Stimulated activated CD4-positive, alpha-beta T cell treated with anti-CD3 and anti-CD28 coated beads, Interleukin-4, amount 100 ng/mL, for 24 hours (primary cell): ENCODE measurements around the gene PREX1.
"Not testable (repeated sequence)": the region's sequence is repeated elsewhere in the genome, so short reads cannot be mapped to it uniquely, and the experiment has no call there.

ENCODE experiments used
- DNase-seq: peaks from one replicate; pipeline ENCODE4 v3.0.0-alpha.2; 2020

Gene PREX1

DNA sequence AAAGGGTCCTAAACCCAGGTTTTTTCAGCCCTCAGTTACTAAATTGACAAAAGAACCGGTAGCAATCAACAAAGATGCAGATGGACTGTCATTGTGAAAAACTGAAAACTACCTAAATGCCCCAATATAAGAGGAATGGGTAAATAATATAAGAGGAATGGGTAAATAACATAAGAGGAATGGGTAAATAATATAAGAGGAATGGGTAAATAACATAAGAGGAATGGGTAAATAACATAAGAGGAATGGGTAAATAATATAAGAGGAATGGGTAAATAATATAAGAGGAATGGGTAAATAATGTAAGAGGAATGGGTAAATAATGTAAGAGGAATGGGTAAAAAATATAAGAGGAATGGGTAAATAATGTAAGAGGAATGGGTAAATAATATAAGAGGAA, 15.7 kb downstream of the PREX1 start:
- DNase-seq = not testable (repeated sequence)

DNA sequence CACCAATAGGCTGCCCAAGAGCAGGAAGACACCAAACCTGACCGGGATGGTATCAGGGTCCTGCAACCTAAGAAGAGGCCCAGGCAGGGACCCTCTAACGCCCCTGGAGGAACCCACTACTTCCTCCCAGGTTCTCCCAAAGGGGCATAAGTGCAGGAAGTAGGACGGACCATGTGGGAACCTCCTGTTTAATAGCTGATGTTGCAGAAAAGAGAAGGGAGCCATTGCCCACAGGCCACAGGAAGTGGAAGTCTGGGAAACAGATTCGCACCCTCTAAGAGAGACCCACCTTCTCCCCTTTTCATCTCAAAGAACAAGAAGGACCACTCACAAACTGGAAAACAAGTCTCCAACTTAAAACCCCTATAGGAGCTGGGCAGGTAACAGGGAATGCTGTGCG, 18.1 kb downstream of the PREX1 start:
- DNase-seq = no peak

DNA sequence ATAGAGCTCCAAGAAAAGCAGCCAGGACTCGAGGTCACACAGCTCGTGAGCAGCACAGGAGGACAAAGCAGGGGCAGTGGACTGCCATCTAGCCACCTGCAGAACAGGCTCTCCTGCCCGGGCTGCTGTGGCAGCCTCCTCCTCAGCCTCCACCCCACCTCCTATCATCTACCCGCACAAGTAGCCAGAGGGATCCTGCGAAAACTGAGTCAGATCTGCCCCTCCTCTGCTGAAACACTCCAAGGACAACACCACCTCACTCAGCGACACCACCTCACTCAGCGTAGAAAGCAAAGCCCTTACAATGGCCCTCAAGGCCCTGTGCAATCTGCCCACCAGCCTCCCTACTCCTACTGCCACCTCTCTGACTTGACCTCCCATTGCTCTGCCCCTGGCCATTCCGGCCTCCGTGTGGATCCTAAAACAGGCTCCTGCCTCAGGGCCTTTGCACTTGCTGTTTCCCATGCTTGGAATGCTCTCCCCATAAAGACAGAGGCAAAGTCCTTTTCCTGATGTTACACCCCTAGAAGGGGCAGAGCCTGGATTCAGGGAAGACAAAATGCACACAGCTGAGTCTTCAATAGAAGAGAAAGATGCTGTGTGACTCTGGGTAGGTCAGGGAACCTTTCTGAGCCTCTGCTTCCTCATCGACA, 19.3 kb downstream of the PREX1 start:
- DNase-seq = no peak

DNA sequence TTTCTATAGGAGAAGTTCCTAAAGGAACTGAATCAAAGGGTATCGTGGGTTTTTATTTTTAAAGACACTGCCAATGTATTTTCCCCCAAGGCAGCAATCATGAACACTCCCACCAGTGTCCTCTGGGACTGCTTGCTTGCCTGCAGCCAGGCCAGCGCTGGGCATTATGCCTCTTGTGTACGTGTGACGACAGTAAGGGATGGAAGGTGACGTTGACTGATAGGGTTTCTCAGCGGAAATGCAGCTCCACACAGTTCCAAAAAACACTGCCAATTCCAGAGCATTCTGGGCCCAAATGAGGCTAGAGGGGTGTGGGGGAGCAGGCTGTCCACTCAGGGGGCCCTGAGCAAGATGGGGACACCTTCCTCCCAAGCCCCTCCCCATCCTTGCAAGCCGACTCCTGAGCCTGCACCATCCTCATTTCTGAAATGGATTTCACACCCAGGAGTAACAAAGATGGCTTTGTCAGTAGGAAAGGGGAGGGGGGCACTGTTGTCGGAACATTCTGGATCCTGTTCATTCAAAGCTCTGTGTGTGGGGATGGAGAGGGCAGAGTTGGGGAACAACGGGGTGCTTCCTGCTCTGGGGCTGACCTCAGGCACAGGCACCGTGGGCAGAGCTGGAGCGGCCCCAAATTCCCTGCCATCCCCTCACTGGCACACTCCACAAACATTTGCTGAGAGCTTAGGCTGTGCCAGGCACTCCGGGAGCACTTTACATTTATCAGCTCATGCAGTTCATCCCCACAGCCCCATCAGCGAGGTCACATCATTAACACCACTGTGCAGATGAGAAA, 20.0 kb downstream of the PREX1 start:
- DNase-seq = no peak

DNA sequence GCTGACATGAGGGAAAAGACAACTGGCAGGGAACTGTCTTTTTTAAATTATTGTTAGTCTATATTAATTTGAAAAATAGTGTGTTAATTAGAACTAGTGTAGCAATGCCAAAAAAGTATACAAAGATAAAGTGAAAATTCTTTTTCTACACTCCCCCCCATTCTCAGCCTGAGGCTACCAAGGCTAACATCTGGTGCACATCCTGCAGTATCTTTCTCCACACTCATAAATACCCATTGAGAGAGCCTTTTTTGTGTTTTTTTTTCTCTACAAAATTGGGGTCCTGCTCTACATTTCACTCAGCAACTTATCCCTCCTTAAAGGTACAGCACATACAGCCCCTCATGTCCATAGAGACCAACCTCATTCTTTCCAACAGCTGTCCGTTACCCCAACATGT, 20.7 kb downstream of the PREX1 start:
- DNase-seq = no peak

DNA sequence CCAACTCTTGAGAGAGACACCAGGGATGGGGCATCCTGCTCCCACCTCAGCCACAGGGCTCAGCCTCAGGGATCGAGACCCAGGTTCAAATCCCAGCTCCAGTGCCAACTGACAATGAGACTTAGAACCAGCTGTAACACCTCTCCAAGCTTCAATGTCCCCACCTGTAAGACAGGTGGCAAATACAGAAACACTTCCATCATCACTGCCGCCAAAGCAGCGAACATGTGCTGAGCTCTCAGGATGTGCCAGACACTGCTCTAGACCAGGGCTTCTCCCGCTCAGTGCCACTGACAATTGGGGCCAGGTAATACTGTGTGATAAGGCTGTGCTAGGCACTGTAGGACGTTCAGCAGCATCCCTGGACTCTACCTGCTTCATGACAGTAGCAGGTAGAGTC, 22.1 kb downstream of the PREX1 start:
- DNase-seq = no peak

DNA sequence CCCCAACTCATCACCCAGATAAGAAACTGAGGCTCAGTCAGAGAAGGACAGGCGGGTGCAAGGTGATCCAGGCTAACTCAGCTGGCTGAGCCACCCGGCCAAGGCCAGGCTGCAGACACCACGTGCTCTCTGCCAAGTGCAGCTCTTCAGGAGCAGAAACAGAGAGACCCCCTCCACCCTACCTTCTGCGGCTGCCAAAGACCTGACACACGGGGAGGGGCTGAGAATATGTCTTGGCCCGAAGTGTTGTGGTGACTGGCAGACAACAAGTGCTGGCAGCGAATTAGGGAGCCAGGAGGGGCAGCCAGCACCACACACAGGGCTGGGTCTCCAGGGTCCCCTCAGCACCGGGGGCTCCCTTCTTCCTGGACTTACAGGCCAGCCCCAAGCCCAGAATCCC, 22.5 kb downstream of the PREX1 start:
- no peak for DNase-seq

DNA sequence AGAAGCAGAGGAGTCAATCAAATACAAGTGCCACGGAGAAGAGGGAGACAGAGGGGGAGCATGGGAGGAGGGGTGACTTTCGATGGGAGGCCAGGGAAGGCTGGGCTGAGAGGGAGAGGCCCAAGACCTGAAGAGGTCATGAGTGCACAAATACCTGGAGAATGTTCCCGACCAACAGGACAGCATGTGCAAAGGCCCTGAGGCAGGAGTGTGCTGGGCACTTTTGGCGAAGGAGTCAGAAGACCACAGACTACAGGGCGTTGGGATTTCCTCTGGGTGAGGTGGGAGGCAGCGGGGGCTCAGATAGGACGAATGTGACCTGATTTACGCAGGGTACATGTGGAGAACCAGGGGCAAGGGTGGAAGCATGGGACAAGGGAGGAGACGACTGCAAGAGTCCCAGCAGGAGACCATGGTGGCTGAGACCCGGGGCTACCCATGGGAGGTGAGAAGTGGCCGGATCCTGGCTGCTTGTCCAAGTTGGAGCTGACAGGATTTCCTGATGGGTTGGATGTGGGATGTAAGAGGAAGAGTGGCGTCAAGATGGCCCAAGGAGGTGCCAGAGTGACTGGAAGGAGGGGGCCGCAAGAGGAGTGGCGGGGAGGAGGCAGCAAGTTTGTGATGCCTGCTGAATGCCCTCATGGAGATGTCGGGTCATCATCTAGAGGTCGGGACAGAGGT, 23.4 kb downstream of the PREX1 start:
- no peak for DNase-seq

DNA sequence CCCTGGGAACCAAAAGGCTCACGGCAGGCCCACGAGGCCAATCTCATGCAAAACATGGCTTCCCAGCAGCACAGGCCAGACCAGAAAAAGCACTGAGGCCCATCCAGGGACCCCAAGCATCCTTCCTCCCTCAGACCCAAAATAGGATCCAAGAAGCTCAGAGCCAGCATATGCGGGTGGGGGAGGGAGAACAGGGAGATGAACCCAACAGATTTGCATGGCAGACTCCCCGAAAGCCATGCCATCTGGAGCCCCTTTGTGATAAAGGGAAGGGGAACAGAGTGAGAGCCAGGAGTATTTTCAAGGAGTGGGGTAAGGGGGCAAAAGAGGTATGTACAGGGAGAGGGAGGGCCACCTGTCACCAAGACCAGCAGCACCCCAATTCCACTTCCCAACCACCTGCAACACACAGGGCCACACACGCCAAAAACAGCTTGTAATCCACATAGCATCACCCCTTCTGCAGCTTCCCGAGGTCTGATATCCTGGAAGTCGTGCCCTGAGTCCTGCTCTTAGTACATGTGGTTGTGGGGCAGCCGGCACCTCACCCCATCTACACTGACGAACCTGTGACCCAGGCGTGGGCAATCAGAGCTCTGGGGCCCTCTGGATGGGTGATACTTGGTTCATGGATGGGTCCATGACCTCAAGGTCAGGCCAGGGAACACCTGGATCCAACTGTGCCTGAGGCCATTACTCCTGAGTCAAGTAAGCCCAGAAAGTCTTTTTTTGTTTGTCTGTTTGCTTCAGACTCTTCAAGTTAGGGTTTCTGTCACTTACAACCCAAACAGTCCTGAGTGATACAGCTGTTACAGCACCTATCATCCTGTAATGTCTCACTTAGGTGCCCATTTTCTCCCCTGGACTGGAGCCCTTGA, 24.4 kb downstream of the PREX1 start:
- no peak for DNase-seq

DNA sequence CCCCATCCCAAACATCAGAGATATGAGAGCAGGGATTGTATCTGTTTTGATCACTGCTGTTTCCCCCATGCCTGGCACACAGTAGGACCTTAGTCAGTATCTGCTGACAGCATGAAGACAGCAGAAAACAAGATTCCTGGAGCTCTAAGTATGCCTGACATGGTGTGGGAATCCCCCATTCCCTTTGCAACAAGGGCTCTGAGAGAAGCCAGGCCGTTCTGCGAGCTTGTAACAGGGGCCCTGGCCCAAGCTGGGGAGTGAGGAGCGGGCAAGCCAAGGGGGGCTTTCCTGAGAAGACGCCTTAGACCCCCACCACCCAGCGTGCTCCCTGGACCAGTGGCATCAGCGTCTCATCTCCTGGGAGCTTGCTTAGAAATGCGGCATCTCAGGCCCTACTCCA, 25.2 kb downstream of the PREX1 start:
- no peak for DNase-seq

DNA sequence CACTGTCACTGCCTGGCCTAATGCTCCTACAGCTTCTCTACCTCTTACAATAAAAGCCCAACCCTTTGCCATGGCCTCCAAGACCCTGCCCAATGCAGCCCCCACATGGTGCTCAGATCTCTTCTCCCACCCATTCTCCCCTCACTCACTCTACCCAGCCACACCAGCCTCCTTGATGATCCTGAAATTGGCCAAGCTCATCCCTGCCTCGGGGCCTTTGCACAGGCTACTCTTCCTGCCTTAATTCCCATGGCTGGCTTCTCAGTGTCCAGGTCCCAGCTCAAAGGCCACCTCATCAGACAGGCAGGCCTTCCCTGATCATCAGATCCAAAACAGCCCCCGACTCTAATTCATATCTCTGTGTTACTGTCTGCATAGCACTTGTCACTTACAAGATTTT, 25.6 kb downstream of the PREX1 start:
- DNase-seq = no peak

DNA sequence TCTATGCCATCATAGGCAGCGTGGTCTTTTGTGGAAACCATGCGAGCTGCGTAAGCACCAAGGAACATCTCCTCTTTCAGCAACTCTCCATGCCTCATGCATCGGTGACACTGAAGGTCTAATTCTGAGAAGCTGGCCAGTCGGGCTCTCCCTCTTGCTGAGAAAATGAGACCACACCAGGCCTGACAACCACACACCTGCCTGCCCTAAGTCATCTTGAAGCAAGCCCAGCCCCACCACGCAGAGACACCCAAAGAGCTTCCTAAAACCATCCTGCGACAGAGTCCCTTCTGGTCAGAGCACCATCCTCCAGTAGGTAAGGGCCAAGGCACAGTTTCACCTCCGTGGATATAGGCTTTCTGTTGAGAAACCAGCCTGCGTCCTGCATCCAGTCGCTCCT, 26.6 kb downstream of the PREX1 start:
- DNase-seq = no peak

DNA sequence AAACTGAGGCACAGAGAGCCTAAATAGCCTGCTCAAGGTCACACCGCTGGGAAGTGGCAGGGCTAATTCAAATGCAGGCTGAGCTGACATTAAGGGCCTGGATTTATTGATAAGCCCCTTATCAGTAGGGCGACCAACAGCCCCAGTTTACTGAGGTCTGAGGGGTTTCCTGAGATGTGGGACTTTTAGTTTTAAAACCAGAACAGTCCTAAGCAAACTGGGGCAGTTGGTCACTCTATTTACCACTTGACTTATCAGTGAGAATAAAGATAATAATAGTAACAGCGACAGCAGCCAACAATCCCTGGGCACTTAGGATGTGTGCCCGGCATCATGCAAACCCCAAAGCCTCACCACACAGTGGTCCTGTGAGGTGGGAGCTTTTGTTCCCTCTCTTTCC, 27.6 kb downstream of the PREX1 start:
- no peak for DNase-seq

DNA sequence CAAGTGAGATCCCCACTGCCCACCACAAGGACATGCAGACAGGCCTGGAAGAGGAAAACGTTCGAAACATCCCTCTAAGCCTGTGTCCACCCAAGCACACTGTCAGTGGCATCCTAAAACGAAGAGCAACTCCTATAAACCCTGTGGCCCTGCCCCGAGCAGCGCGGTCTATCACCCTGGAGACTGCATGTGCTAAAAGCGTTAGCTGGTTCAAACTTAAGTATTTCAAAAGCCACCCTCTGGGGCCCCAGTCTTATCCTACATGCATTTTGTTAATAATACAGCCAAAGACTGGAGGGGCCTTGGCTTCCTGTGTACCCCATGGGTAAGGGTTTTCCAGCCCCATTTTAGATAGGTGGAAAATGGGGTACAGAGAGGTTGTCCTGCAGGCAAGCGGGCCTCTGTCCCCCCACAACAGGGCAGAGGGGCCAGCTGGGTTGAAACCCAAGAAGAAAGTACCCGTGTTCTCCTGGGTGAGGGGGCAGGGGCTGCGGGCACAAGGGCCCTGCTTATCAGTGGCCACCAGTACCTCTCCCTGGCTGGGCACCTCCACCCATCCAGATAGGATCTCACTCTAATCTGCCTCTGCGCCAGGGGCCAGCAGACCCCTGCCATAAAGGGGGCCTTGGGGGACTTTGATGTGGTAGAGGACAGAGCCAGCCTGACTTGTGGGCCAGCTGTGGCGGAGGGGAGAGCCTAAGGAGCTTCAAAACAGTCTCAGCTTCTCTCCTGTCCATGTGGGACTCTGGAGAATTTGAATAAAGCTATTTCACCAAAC, 28.3 kb downstream of the PREX1 start:
- no peak for DNase-seq

DNA sequence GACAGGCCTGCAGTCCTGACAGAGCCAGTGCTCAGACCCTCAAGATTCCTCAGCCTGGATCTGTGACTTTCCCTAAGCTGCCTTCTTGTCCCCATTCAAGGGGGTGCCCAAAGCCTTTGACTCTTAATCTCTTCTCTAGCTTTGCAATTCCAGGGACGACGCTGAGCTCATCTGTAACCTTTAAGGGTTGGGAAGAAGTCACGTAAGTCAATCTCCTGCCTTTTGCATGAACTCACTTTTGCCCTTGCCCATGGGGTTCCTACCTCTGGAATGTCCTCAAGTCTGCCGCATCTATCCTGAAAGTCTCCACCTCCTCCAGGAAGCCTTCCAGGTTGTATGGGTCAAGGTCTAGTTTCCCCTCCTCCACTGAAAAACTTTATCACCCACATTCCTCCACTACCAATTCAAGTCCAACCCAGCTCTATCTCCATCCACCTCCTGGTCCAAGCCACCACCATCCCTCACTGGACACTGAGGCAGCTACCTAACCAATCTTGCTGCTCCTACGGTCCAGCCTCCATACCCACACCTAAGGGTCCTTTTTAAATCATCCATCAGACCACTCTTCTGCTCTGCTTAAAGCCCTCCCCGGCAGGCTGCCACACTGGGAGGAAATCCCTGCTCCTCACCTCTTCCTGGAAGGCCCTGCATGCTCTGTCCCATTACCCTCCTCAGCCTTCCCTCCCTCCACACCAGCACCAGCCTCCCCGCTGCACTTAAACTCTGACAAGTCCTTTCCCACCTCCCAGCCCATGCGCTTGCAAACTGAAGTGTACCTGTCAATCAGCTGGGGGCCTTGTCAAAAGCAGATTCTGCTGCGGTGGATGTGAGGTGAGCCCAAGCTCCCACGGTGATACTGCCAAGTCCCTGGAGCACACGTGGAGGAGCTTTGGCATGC, 29.7 kb downstream of the PREX1 start:
- no peak for DNase-seq

DNA sequence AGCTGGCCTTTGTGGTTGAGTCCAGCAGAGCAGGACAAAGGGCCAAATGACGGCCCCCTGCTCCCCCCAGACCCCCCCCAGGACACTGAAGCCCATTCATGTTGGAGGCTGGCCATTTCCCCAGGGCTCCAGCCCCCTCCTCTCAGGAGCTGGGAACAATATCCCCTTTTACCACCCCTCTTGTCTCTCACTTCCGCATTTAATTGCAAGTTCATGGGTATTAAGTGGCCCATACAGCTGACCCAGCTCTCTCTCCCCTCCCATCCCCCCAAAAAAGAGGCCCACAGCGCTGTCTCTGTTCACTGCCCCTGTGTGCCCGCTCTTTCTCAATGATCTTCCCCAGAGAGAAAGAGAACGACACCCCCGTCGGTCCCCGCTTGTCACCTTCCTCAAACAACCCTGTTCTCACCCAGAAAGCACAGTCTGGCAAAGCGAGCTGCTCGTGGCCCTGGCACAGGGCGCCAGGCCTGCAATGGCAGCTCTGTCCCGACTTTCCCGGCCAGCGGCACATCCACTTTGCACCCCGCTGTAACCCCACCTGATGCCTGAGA, 30.4 kb downstream of the PREX1 start:
- DNase-seq = no peak

DNA sequence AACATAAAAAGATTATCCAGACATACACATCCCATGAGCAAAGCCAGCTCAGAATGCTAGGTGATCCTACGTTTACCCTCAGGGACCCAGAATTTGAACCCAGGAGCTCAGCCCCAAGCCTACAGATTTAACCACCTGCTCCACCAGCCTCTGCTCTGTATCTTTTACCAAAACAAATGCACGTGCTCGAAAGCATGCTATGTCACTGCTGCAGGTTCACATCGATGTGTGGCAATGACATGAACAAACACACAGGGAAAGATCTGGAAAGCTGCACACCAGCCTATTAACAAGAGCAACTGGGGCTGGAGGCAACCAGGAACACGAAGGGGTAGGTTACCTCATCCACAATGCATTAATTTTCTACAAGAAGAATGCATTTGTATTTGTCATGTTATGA, 32.1 kb downstream of the PREX1 start:
- DNase-seq = no peak

DNA sequence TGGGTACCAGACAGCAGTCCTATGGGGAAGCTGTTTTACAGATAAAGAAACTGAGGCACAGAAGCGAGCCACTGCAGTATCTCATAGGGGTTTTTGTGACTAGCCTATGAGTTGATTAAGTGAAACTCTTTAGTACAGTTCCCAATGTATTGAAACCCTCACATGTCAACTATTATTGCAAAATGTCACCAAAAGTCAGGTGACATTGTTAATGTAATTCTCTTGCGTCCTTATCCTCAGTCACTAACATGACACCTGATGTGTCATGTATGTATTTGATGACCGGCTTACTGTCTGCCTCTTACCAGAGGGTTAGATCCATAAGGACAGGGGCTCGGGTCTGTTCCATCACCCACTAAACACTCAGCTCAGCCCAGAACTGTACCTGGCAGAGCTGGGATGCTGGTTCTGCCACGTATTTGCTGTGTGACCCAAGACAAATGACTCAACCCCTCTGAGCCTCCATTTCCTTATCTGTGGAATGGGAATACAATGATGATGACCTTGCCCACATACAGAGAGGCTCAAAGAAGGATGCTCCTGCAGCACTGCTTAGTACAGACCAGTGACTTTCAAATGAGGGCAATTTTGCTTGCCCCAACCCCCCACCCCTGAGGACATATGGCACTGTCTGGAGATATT, 32.9 kb downstream of the PREX1 start:
- DNase-seq = no peak

DNA sequence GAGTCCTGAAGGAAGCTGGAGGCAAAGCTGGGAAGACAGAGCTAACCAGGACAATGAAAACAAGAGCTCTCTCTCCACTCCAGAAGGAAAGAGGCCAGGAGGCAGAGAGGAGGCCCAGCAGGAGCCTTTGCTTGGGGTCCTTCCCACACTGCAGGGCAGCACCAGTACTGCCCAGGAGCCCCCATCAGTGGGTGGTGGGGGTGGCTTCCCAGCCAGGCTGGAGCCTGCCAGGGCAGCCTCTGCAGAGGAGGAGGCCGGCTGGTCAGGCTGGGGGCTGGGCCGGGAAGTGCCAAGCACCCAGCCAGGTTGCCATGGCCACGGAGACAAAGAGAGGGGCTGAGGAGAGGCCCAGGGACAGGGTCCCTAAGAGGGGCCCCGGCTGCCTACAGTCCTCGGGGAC, 33.4 kb downstream of the PREX1 start:
- no peak for DNase-seq

DNA sequence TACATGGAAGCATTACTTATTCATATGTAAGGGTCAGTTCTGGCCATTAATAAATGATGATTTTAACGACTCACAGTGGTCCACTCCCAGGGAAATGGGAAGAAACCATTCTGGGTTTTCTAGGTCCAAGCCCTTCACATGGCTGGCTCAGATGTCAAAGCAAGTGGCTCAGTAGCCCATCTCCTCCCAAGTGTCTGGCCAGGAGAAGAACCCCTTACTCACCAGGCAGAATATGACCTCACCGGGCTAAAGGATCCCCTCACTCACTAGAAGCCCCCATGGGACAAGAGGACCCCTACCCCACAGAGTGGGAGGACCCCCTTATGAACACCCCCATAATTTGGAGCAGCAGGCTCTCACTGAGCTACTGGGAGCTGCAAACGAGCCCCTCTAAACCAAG, 34.0 kb downstream of the PREX1 start:
- no peak for DNase-seq
